TTC549 (cell line): ENCODE data around the gene VPS11.
A peak's percentile ranks its signal among the peaks of the same experiment; 100 is the strongest.
"Not testable (repeated sequence)": the region's sequence is repeated elsewhere in the genome, so short reads cannot be mapped to it uniquely, and the experiment has no call there.

Experiments used
- FAIRE-seq: peaks from 2 replicates; lab custom pipeline; 2012; peaks lifted over from hg19 to GRCh38; lab: Jason Lieb, UNC

VPS11 gene

GRCh38 chr11:119103161-119103664, 35.6 kb downstream of the VPS11 start:
- not testable (repeated sequence) for FAIRE-seq

DNA sequence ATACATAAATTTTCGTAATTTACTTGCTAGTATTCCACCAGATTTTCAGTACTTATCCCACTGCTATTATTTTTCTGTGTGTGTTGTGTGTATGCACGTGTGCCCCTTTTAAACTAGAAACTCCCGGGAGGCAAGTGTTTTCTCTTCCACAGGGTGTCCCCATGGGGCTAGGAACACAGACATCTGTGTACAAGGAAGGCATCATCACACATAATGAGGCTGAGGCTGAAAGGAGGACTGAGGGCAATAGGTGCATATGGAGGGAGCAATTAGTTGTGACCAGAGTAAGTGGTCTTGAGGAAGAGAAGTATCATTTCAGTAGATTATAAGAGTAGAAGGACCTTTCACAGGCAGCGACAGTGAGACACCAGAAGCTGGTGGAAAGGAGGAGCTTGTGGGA, 36.2 kb downstream of the VPS11 start:
- FAIRE-seq = no peak

DNA sequence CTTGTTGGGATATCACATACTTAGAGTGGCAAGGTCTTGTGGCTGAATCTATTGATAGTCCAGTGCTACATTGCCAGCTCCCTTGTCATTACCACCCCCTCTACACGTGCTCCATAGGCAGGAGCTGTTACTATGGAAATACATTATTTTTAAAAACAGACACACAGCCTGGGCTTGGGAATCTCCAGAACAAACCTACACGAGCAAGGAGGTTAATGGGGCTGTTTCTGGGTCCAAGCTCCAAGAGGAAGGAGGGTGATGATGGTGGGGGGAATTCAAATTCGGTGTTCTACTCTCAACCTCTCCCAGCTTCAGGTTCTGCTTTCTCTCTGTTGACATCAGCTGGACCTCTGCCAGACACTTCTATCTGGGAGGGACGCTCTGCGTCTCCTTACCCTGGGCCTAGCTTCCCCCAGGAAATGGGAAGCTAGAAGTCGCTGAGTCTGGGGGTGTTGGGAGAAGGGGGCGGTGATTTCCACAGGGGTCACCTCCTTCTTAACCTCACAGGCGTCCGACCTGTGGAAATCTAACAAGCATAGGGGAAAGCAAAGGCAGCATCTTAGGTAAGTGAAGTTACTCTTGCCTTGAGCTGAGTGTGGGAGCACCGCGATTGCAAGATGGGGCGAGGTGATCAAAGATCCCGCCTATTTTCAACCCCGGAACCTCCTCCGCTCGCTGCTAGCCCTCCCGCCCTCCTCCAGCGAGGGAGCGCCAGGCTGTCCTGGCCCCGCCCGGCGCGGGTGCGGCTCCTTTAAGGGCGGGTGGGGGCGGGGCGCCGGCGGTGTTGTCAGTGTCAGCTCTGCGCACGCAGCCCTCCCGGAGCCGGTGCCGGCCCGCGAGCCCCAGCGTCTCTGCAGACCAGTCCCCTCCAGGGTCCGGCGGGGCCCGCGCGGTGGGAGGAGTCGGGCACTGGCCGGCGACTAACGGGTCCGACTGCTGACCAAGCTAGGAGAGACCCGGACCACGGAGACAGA, 39.2 kb downstream of the VPS11 start, which contains the start of gene C2CD2L:
TSS of gene C2CD2L (plus strand) at position 781 of the 974 bp plus-strand sequence. CDS start 398 bp downstream, outside the sequence.
- FAIRE-seq = no peak

DNA sequence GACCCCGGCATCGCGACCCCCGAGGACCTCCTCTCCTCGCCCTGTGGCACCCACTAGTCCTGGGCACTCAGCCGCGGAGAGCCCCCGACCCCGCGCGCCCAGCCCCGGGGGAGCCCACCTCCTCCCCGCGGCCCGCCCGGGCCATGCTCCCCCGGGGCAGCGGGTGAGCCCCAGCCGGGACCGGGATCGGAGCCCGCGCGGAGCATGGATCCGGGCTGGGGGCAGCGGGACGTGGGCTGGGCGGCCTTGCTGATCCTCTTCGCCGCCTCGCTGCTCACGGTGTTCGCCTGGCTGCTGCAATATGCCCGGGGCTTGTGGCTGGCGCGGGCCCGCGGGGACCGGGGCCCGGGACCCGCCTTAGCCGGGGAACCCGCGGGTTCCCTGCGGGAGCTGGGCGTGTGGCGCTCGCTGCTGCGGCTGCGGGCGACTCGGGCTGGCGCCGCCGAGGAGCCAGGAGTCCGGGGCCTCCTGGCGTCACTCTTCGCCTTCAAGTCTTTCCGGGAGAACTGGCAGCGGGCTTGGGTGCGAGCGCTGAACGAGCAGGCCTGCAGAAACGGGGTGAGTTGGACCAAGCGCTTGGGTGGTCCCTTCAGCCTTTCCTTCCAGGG, 40.0 kb downstream of the VPS11 start:
- FAIRE-seq = no peak

GRCh38 chr11:119108146-119108856, 40.7 kb downstream of the VPS11 start:
- no peak for FAIRE-seq

GRCh38 chr11:119108857-119109221, 41.2 kb downstream of the VPS11 start:
- no peak for FAIRE-seq

DNA sequence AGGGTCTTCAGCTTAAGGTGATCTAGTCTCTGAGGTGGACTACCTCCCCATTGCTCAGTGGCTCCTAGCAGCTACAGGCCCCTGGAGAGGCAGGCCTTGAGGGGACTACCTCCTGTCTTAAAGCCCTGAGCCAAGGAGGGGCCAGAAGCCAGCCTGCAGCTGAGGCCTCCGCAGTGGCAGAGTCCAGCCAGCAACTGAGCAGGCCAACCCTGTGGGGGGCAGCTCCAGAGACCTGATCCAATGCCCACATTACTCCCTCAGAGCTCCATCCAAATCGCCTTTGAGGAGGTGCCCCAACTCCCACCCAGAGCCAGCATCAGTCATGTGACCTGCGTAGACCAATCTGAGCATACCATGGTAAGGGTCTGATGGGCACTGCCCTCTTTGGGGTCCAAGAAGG, 42.2 kb downstream of the VPS11 start:
- FAIRE-seq = no peak

DNA sequence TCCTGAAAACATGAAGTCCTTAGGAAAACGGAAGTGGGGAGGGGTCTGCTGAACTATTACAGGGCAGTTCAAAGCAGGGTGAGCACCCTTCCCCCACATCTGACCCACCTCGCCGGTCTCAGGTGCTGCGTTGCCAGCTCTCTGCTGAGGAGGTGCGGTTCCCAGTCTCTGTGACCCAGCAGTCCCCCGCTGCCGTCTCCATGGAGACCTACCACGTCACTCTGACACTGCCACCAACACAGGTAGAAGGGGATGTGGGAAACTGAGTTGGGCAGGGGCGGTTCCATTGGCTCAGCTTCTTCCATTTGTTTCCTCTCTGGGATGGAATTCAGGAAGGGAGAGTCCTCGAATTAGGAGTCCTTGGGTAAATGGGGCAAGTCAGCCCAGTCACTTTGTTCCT, 42.8 kb downstream of the VPS11 start:
- no peak for FAIRE-seq

GRCh38 chr11:119111361-119111925, 43.8 kb downstream of the VPS11 start:
- FAIRE-seq = no peak

- no peak for FAIRE-seq
Measured at GRCh38 chr11:119112314-119113020, 44.8 kb downstream of the VPS11 start.

DNA sequence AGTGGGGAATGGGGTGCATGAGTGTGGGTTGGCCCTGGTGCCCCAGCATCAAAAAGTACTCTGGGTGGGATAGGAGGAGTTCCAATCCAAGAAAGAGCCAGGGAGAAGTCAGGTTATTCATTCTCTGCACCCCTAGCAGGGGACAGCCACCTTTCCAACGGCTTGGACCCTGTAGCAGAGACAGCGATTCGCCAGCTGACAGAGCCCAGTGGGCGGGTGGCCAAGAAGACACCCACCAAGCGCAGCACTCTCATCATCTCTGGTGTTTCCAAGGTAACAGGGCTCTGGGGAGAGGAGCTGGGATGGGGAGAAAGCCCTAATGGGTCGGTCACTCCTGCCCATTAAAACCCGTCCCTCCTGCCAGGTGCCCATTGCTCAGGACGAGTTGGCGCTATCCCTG, 46.1 kb downstream of the VPS11 start:
- no peak for FAIRE-seq

GRCh38 chr11:119114351-119114750, 46.7 kb downstream of the VPS11 start:
- no peak for FAIRE-seq

DNA sequence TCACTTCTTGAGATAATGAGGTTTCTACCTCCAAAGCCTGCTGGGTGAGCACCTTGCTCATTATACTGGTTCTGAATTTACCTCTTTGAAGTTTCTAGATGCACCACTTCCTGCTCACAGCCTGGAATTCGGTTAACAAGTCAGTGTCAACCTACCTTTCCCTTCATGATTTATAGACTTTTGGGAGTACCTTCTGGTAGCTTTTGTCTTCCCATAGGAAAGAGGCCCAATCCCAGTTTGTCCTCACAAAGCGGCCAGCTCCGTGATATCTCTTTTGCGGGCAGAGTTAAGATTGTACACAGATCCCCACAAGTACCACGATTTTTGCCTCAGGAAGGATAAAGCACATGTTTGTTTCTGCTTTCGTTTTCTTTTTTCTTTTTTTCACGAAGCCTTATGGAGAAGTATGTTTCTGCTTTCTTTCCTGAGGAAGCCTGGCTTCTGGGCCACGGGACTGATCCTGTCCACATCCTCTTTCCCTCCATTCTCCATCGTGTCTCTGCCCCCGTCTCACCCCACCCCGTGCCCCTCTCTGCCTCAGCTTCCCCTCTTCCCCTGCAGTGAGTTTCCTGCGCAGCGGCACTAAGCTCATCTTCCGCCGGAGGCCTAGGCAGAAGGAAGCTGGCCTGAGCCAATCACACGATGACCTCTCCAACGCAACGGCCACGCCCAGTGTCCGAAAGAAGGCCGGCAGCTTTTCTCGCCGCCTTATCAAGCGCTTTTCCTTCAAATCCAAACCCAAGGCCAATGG, 48.0 kb downstream of the VPS11 start:
- no peak for FAIRE-seq

- FAIRE-seq = no peak
Measured at GRCh38 chr11:119116235-119116594, 48.6 kb downstream of the VPS11 start.

DNA sequence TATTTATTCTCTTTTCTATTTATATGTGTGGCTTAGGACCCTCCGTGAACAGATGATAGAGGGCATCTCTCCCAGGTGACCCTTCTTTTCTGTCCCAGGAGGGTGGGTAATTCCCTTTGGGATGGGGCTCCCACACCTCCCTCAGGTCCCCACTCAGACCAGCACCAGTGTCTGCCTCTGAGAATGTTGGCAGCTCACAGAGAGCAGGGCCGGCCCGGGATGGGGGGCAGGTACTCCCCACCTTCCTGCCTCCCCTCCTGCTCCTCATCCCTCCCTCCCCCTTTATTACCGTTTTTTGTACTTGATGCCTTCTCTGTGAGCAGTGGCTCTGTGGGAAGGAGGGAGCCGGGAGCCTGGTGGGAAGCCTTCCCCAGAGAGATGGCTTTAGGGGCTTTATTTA, 49.0 kb downstream of the VPS11 start:
- FAIRE-seq = no peak

DNA sequence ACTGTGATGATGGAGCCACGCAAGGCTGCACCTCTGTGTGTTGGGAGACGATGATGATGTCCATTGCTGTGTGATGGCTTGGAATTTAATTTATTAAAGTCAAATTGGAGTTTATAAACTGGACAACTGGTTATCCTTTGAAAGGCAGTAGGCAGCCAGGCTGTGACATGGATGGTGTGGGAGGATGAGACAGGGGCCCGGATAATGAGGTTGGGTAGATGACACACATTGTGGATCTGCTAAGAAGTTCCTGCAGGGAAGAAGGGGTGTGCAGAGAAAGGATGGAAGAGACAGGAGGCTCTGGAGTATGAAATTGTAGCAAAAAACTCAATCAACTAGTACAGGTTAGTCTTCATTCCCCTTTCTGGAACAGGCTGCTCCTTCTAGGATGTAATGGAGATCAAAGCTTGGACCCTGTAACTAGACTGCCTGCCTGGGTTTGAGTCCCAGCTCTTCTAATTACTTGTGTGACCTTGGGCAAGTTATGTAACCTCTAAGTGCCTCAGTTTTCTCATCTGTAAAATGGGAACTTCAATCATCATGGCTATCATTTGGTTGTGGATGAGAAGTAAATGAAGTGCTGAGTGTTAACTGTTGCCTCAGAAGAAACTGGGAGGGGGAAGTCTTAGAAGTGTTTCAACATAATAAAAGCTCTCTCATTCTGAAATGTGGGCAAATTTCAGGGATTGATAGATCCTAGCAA, 49.5 kb downstream of the VPS11 start:
- FAIRE-seq = no peak

- FAIRE-seq = no peak
Measured at GRCh38 chr11:119118227-119118626, 50.6 kb downstream of the VPS11 start.

DNA sequence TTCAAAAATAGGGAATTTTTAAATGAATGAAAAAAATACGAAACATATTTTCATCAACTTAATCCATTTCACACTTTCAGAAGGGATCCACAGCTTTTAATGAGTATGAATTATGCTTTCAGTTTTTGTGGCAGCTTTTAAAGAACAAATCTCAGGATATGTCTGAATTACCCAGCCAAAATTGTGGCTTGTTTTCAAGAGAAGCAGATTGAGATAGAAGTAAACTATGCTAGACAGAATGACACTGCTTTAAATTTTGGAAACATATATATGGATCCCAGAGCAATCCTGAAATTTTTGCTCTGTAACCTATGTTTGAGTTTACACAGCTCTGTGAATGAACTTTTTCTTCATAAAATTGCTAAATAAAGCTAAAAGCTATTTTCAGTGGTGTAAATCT, 51.3 kb downstream of the VPS11 start:
- FAIRE-seq = no peak

- no peak for FAIRE-seq
Measured at GRCh38 chr11:119120639-119121007, 53.0 kb downstream of the VPS11 start.

- peak; percentile 92 for FAIRE-seq
Measured at GRCh38 chr11:119121008-119121810, 53.6 kb downstream of the VPS11 start, which contains the start of gene HINFP. Gene HINFP (plus strand): TSS chr11:119121580. CDS start chr11:119126945, 5,365 bp downstream.
